ENCODE results near the gene ARHGAP45. TPM values are rescaled to one million over a fixed set of nuclear protein-coding genes. Genes with fewer than 3 reads are reported as not detected.

The ARHGAP45 gene
- polyA plus RNA-seq, 2 of the 4 experiments (the other 2 are of a cell fraction) = 1.2 to 1.9 TPM

DNA sequence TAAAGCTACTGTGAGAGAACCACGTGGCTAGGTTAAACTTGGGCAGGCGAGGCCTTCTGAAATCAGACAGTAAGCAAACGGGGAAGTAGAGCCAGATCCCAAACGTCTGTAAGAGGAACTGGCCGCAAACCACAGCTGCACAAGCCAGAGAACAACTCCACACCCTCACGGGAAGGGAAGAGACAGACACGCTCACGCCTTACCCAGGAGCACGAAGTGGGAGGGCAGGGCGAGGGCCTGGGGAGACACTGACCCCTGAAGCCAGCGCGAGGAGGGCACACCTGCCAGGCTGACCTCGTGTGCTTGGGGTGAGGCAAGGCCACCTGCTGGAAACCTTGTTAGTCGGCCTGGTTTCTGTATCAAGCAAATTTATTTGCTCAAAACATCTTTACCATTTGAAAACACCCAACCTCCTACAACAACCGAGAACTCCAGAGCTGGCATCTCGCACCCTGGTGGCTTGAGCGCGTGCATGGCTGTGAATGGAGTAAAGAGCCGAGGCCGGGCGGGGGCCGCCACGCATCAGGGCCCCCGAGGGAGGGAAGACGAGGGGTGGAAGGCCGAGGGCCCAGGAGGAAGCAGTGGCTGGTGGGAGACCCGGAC lies 20.9 kb downstream of the ARHGAP45 start:
- 78% methylated on average over 25 of the region's 27 CpGs for WGBS (ENCODE audit: missing lambda C conversion rate)
- Histone ChIP-seq H3K4me3 (no peak overlapping the region), H3K27ac (no peak overlapping the region), H3K9me3 (no peaks in the 10 kb centered on the region), H3K4me1 (peaks cover under 1% of the 10 kb centered on the region; the same call in 1 of the 3 replicates), H3K4me2 (no peak overlapping the region)
- DNase-seq (ENCODE audit: low read depth in 1 of 2, low spot score in 1 of 2) = no peak
- ATAC-seq = no peak
- ChIA-PET POLR2A (no interaction called here), CTCF (no interaction called here)
- TF ChIP-seq SMC3 (IDR thresholded peaks at IDR 0.05) (no peak), MAFK (IDR thresholded peaks at IDR 0.05; ENCODE audit: partially characterized antibody) (no peak), RNF2 (IDR thresholded peaks at IDR 0.05; ENCODE audit: borderline replicate concordance, low read depth) (no peak), HOXA7 (CRISPR knock-in tag; IDR thresholded peaks at IDR 0.05) (no peak), KDM1A (IDR thresholded peaks at IDR 0.05; ENCODE audit: low read depth) (no peak), BHLHE40 (IDR thresholded peaks at IDR 0.05; ENCODE audit: low read depth, low read length) (no peak), CBX8 (IDR thresholded peaks at IDR 0.05) (no peak), RAD21 (conservative IDR thresholded peaks at IDR 0.05 in 1 of 2, IDR thresholded peaks at IDR 0.05 in 1 of 2) (no peak), NPAS2 (CRISPR knock-in tag; IDR thresholded peaks at IDR 0.05; ENCODE audit: borderline replicate concordance) (no peak), KDM5A (IDR thresholded peaks at IDR 0.05) (no peak), POLR2A (IDR thresholded peaks at IDR 0.05; ENCODE audit: low read length) (no peak), FOSL2 (IDR thresholded peaks at IDR 0.05) (no peak), FOSL2 (CRISPR knock-in tag; IDR thresholded peaks at IDR 0.05) (no peak), ZNF302 (CRISPR knock-in tag; IDR thresholded peaks at IDR 0.05) (no peak)
- TF ChIP-seq, protein P1, sequence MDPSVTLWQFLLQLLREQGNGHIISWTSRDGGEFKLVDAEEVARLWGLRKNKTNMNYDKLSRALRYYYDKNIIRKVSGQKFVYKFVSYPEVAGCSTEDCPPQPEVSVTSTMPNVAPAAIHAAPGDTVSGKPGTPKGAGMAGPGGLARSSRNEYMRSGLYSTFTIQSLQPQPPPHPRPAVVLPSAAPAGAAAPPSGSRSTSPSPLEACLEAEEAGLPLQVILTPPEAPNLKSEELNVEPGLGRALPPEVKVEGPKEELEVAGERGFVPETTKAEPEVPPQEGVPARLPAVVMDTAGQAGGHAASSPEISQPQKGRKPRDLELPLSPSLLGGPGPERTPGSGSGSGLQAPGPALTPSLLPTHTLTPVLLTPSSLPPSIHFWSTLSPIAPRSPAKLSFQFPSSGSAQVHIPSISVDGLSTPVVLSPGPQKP (IDR thresholded peaks at IDR 0.05; ENCODE audit: low read depth, low read length) = no peak
- TF ChIP-seq, protein P2, sequence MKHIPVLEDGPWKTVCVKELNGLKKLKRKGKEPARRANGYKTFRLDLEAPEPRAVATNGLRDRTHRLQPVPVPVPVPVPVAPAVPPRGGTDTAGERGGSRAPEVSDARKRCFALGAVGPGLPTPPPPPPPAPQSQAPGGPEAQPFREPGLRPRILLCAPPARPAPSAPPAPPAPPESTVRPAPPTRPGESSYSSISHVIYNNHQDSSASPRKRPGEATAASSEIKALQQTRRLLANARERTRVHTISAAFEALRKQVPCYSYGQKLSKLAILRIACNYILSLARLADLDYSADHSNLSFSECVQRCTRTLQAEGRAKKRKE (CRISPR knock-in tag; IDR thresholded peaks at IDR 0.05; ENCODE audit: low read depth) = no peak
- TF ChIP-seq, protein P3, sequence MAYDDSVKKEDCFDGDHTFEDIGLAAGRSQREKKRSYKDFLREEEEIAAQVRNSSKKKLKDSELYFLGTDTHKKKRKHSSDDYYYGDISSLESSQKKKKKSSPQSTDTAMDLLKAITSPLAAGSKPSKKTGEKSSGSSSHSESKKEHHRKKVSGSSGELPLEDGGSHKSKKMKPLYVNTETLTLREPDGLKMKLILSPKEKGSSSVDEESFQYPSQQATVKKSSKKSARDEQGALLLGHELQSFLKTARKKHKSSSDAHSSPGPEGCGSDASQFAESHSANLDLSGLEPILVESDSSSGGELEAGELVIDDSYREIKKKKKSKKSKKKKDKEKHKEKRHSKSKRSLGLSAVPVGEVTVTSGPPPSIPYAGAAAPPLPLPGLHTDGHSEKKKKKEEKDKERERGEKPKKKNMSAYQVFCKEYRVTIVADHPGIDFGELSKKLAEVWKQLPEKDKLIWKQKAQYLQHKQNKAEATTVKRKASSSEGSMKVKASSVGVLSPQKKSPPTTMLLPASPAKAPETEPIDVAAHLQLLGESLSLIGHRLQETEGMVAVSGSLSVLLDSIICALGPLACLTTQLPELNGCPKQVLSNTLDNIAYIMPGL (CRISPR knock-in tag; IDR thresholded peaks at IDR 0.05; ENCODE audit: borderline replicate concordance) = no peak
- TF ChIP-seq, protein P4, sequence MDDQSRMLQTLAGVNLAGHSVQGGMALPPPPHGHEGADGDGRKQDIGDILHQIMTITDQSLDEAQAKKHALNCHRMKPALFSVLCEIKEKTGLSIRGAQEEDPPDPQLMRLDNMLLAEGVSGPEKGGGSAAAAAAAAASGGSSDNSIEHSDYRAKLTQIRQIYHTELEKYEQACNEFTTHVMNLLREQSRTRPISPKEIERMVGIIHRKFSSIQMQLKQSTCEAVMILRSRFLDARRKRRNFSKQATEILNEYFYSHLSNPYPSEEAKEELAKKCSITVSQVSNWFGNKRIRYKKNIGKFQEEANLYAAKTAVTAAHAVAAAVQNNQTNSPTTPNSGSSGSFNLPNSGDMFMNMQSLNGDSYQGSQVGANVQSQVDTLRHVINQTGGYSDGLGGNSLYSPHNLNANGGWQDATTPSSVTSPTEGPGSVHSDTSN (IDR thresholded peaks at IDR 0.05) = no peak
- TF ChIP-seq, protein P5, sequence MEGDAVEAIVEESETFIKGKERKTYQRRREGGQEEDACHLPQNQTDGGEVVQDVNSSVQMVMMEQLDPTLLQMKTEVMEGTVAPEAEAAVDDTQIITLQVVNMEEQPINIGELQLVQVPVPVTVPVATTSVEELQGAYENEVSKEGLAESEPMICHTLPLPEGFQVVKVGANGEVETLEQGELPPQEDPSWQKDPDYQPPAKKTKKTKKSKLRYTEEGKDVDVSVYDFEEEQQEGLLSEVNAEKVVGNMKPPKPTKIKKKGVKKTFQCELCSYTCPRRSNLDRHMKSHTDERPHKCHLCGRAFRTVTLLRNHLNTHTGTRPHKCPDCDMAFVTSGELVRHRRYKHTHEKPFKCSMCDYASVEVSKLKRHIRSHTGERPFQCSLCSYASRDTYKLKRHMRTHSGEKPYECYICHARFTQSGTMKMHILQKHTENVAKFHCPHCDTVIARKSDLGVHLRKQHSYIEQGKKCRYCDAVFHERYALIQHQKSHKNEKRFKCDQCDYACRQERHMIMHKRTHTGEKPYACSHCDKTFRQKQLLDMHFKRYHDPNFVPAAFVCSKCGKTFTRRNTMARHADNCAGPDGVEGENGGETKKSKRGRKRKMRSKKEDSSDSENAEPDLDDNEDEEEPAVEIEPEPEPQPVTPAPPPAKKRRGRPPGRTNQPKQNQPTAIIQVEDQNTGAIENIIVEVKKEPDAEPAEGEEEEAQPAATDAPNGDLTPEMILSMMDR (IDR thresholded peaks at IDR 0.05) = no peak
- no peak for FAIRE-seq

DNA sequence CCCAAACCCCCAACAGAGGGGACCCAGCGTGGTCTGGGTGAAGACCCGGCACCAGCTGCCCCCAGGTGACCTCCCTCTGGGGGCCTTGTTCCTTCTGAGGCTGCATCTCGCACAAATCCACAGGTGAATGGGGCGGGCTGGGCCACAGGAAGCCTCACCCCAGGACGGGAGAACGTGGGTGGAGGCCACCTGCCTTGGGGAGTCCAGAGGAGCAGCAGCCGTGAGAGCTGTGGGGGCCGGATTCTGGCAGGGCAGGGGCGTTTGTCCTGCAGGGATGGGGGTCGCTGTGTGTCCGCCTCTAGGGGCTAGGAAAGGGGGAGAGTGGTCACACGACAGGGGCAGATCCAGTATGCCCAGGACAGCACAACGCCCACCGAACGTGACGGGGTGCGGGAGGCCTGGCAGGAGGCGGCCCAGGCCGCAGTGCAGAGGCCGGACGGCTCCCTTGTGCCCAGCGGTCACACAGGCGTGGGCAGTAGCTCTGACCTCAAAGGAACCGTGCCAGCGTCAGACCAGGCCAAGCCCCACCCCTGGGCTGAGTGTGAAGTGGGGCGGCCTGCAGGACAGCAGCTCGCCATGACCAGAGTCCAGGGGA lies 21.5 kb downstream of the ARHGAP45 start:
- no peaks in the 10 kb centered on the region for H3K9me3 ChIP-seq
- no peak for FAIRE-seq
- 92% methylated on average over 10 of the region's 27 CpGs for WGBS (ENCODE audit: missing lambda C conversion rate)
- no peak for DNase-seq (ENCODE audit: low read depth in 1 of 2, low spot score in 1 of 2)
- POLR2A ChIA-PET = no interaction called here
- no peak; a peak in 1 of 6 replicates for ATAC-seq
- H3K4me3 ChIP-seq = no peak overlapping the region
- CTCF ChIA-PET = interaction anchor here (1.4 kb wide), 1 partner anchor 13 kb away, joined by 3 read pairs; no protein-coding TSS in a partner anchor
- H3K27ac ChIP-seq = no peak overlapping the region
- H3K4me2 ChIP-seq = no peak overlapping the region
- peaks cover 4% of the 10 kb centered on the region; the same call in 1 of the 3 replicates for H3K4me1 ChIP-seq
- TF ChIP-seq, protein P4 (IDR thresholded peaks at IDR 0.05) = no peak
- TF ChIP-seq, protein P6, sequence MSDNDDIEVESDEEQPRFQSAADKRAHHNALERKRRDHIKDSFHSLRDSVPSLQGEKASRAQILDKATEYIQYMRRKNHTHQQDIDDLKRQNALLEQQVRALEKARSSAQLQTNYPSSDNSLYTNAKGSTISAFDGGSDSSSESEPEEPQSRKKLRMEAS (IDR thresholded peaks at IDR 0.05) = no peak
- TF ChIP-seq ESRRA (IDR thresholded peaks at IDR 0.05; ENCODE audit: borderline replicate concordance, low read length) = no peak
- TF ChIP-seq, protein P5 (IDR thresholded peaks at IDR 0.05) = no peak
- TF ChIP-seq NR3C1 (IDR thresholded peaks at IDR 0.05) = no peak
- no peak for TF ChIP-seq RCOR1 (IDR thresholded peaks at IDR 0.05; ENCODE audit: low read depth, low read length)
- no peak for TF ChIP-seq POLR2AphosphoS2 (conservative IDR thresholded peaks at IDR 0.05; ENCODE audit: low read length)
- no peak for TF ChIP-seq EHMT2 (IDR thresholded peaks at IDR 0.05; ENCODE audit: low read depth)
- TF ChIP-seq SMC3 (IDR thresholded peaks at IDR 0.05) = no peak
- no peak for TF ChIP-seq NPAS2 (CRISPR knock-in tag; IDR thresholded peaks at IDR 0.05; ENCODE audit: borderline replicate concordance)
- no peak for TF ChIP-seq POLR2A (IDR thresholded peaks at IDR 0.05; ENCODE audit: low read length)
- no peak for TF ChIP-seq TP53 (CRISPR knock-in tag; IDR thresholded peaks at IDR 0.05)

Data from A549 (cell line).